GM21390 (cell line): ENCODE measurements around the gene PRRG4.
"Not testable (repeated sequence)": the region's sequence is repeated elsewhere in the genome, so short reads cannot be mapped to it uniquely, and the experiment has no call there.

Experiments used
- ATAC-seq: cut with Tn5 transposase; IDR thresholded peaks from one replicate; pipeline ENCODE4 v1.9.1; 2021; ENCODE audit not compliant: unreplicated experiment

Gene PRRG4

GRCh38 chr11:32884770-32885384 lies 55.1 kb downstream of the PRRG4 start:
- no peak for ATAC-seq

- ATAC-seq = no peak
Measured at GRCh38 chr11:32885556-32885955, 55.8 kb downstream of the PRRG4 start.

GRCh38 chr11:32886180-32886579 lies 56.5 kb downstream of the PRRG4 start:
- ATAC-seq = no peak

GRCh38 chr11:32887707-32888383 lies 58.1 kb downstream of the PRRG4 start:
- ATAC-seq = not testable (repeated sequence)

- not testable (repeated sequence) for ATAC-seq
Measured at GRCh38 chr11:32888384-32888710, 58.6 kb downstream of the PRRG4 start.

- ATAC-seq = no peak
Measured at GRCh38 chr11:32888805-32889204, 59.1 kb downstream of the PRRG4 start.

- no peak for ATAC-seq
Measured at GRCh38 chr11:32890843-32891656, 61.3 kb downstream of the PRRG4 start.

- peak; percentile 3 for ATAC-seq
Measured at GRCh38 chr11:32891657-32892354, 62.1 kb downstream of the PRRG4 start.

- ATAC-seq = peak; percentile 69
Measured at GRCh38 chr11:32892355-32893092, 62.8 kb downstream of the PRRG4 start, which contains the start of gene QSER1. TSS of gene QSER1 (plus strand) at chr11:32892811. CDS start at chr11:32893126, 315 bp downstream.

- ATAC-seq = no peak
Measured at GRCh38 chr11:32893093-32893342, 63.3 kb downstream of the PRRG4 start.

GRCh38 chr11:32893343-32894148 lies 63.8 kb downstream of the PRRG4 start:
- peak; percentile 26 for ATAC-seq

- ATAC-seq = peak; percentile 20
Measured at GRCh38 chr11:32894149-32894827, 64.6 kb downstream of the PRRG4 start.

GRCh38 chr11:32894921-32895320 lies 65.2 kb downstream of the PRRG4 start:
- no peak for ATAC-seq

GRCh38 chr11:32895471-32895870 lies 65.7 kb downstream of the PRRG4 start:
- no peak for ATAC-seq

GRCh38 chr11:32897103-32897502 lies 67.4 kb downstream of the PRRG4 start:
- no peak for ATAC-seq

- ATAC-seq = peak; percentile 67
Measured at GRCh38 chr11:32899438-32899837, 69.7 kb downstream of the PRRG4 start.

GRCh38 chr11:32902089-32902665 lies 72.5 kb downstream of the PRRG4 start:
- no peak for ATAC-seq

GRCh38 chr11:32905028-32905667 lies 75.4 kb downstream of the PRRG4 start:
- ATAC-seq = no peak
